H1 (cell line): ENCODE results near the gene FAM184B. TPM values are rescaled to one million over a fixed set of nuclear protein-coding genes. Genes with fewer than 3 reads are reported as not detected.

ENCODE experiments used
- CTCF ChIA-PET: fragments of 300-600 bp; sonication (Branson Sonifier 250); formaldehyde crosslinking; loops from one replicate; lab custom pipeline; 2021; ENCODE audit not compliant: partially characterized antibody; lab: Charles Lee
- POLR2A ChIA-PET: fragments of 300-600 bp; sonication (Branson Sonifier 250); formaldehyde crosslinking; loops from one replicate; lab custom pipeline; 2021; ENCODE audit warnings: inconsistent platforms; ENCODE audit not compliant: partially characterized antibody; lab: Charles Lee
- DNase-seq, 2 experiments: peaks; one replicate each; pipeline versions ENCODE4 v3.0.0 to v3.0.0-alpha.2; 2010 to 2022; ENCODE audit warnings: low spot score in 2 of 2, low read depth in 1 of 2, mixed read lengths in 1 of 2
- FAIRE-seq: peaks from 2 replicates; lab custom pipeline; 2011; peaks lifted over from hg19 to GRCh38; lab: Jason Lieb, UNC
- H2AFZ ChIP-seq: 2 replicates; pipeline ENCODE4 v1.8.1; 2012; ENCODE audit warnings: low read length, inconsistent platforms
- H2AK5ac ChIP-seq: 2 replicates; pipeline ENCODE4 v1.6.1; 2013; ENCODE audit warnings: low read depth, low read length
- H2BK120ac ChIP-seq: replicated peaks from 2 replicates; pipeline ENCODE3; 2013; ENCODE audit warnings: low read depth, low read length, inconsistent platforms
- H2BK12ac ChIP-seq: 2 replicates; pipeline ENCODE4 v1.6.1; 2013; ENCODE audit warnings: low read depth, low read length
- H2BK15ac ChIP-seq: 2 replicates; pipeline ENCODE4 v1.6.1; 2013; ENCODE audit warnings: low read length
- H2BK20ac ChIP-seq: 2 replicates; pipeline ENCODE4 v1.6.1; 2013; ENCODE audit warnings: low read length
- H2BK5ac ChIP-seq: 2 replicates; pipeline ENCODE4 v1.6.1; 2013; ENCODE audit warnings: low read depth, low read length
- H3K14ac ChIP-seq: 2 replicates; pipeline ENCODE4 v1.6.1; 2013; ENCODE audit warnings: inconsistent platforms; ENCODE audit not compliant: insufficient read length
- H3K18ac ChIP-seq: 2 replicates; pipeline ENCODE4 v1.6.1; 2013; ENCODE audit warnings: low read length; ENCODE audit errors: extremely low read depth
- H3K23ac ChIP-seq: 2 replicates; pipeline ENCODE4 v1.6.1; 2013; ENCODE audit warnings: inconsistent platforms; ENCODE audit not compliant: insufficient read length
- H3K23me2 ChIP-seq: 2 replicates; pipeline ENCODE4 v1.6.1; 2013; ENCODE audit warnings: low read depth, low read length
- H3K27ac ChIP-seq: 2 replicates; pipeline ENCODE4 v1.6.1; 2011; ENCODE audit warnings: low read depth, low read length, inconsistent platforms
- H3K27me3 ChIP-seq, 4 experiments: replicated peaks in 1 of 4; 1 replicate in 1 of 4; 2 replicates in 3 of 4; pipeline versions ENCODE4 v1.6.1 to v1.8.1; 2011 to 2013; ENCODE audit warnings: low read length in 3 of 4, mild to moderate bottlenecking in 3 of 4, inconsistent platforms in 2 of 4, mixed read lengths in 2 of 4, moderate library complexity in 1 of 4; ENCODE audit not compliant: control insufficient read depth in 3 of 4, insufficient read depth in 3 of 4; ENCODE audit errors: extremely low read depth in 1 of 4
- H3K36me3 ChIP-seq, 4 experiments: 2 replicates each; pipeline versions ENCODE4 v1.6.1 to v1.8.1; 2011 to 2013; ENCODE audit warnings: mild to moderate bottlenecking in 4 of 4, low read length in 3 of 4, moderate library complexity in 2 of 4, control low read depth in 1 of 4, inconsistent platforms in 1 of 4; ENCODE audit not compliant: insufficient read depth in 4 of 4, control insufficient read depth in 2 of 4
- H3K4ac ChIP-seq: replicated peaks from 2 replicates; pipeline ENCODE3; 2013; ENCODE audit warnings: low read length, low read depth, mixed read lengths, inconsistent platforms; ENCODE audit not compliant: insufficient read length
- H3K4me1 ChIP-seq, 4 experiments: replicated peaks in 1 of 4; 1 replicate in 1 of 4; 2 replicates in 3 of 4; pipeline versions ENCODE4 v1.6.1 to v1.8.1; 2011 to 2013; ENCODE audit warnings: low read length in 3 of 4, inconsistent platforms in 2 of 4, mixed read lengths in 1 of 4; ENCODE audit not compliant: insufficient read depth in 4 of 4, control insufficient read depth in 3 of 4
- H3K4me2 ChIP-seq, 2 experiments: 2 replicates each; pipeline versions ENCODE4 v1.6.1 to v1.8.1; 2011 to 2013; ENCODE audit warnings: low read depth in 2 of 2, low read length in 2 of 2, control low read depth in 1 of 2, inconsistent platforms in 1 of 2, mild to moderate bottlenecking in 1 of 2; ENCODE audit not compliant: insufficient read depth in 1 of 2
- H3K4me3 ChIP-seq, 4 experiments: fragments of 200-600, 300-600 bp in 1 of 4; sonication (generic), shearing (Covaris generic), sonication (Bioruptor Twin) in 1 of 4; 2 replicates each; pipeline versions ENCODE4 v1.5.1 to v1.8.1; 2011 to 2016; ENCODE audit warnings: low read length in 4 of 4, low read depth in 3 of 4, control low read depth in 2 of 4, inconsistent platforms in 2 of 4, mild to moderate bottlenecking in 2 of 4, mixed read lengths in 1 of 4, moderate library complexity in 1 of 4; ENCODE audit not compliant: insufficient read depth in 2 of 4; ENCODE audit errors: extremely low read depth in 1 of 4
- H3K56ac ChIP-seq: replicated peaks from 2 replicates; pipeline ENCODE3; 2013; ENCODE audit warnings: low read depth, mild to moderate bottlenecking, mixed read lengths, low read length, inconsistent platforms; ENCODE audit not compliant: insufficient read length
- H3K79me1 ChIP-seq: 2 replicates; pipeline ENCODE4 v1.6.1; 2013; ENCODE audit warnings: low read depth, low read length, control low read depth
- H3K79me2 ChIP-seq, 2 experiments: 2 replicates each; pipeline versions ENCODE4 v1.6.1 to v1.8.1; 2012 to 2013; ENCODE audit warnings: low read length in 2 of 2, mild to moderate bottlenecking in 2 of 2, inconsistent platforms in 1 of 2; ENCODE audit not compliant: insufficient read depth in 2 of 2, control insufficient read depth in 1 of 2
- H3K9ac ChIP-seq, 4 experiments: replicated peaks in 1 of 4; 1 replicate in 1 of 4; 2 replicates in 3 of 4; pipeline versions ENCODE4 v1.6.1 to v1.8.1; 2011 to 2013; ENCODE audit warnings: low read depth in 3 of 4, low read length in 3 of 4, control low read depth in 2 of 4, mild to moderate bottlenecking in 2 of 4, moderate library complexity in 2 of 4, inconsistent platforms in 1 of 4; ENCODE audit errors: extremely low read depth in 1 of 4
- H3K9me3 ChIP-seq, 2 experiments: 2 replicates each; pipeline versions ENCODE4 v1.6.1 to v1.8.1; 2012 to 2013; ENCODE audit warnings: mild to moderate bottlenecking in 2 of 2, moderate library complexity in 2 of 2, control low read depth in 1 of 2, inconsistent platforms in 1 of 2, low read depth in 1 of 2, low read length in 1 of 2, mixed read lengths in 1 of 2; ENCODE audit not compliant: insufficient read depth in 2 of 2
- H4K20me1 ChIP-seq, 2 experiments: replicated peaks in 1 of 2; 2 replicates each; pipeline versions ENCODE3 to v1.8.1; 2011 to 2013; ENCODE audit warnings: inconsistent platforms in 2 of 2, low read length in 2 of 2, mild to moderate bottlenecking in 1 of 2; ENCODE audit not compliant: insufficient read depth in 2 of 2, control insufficient read depth in 1 of 2
- H4K5ac ChIP-seq: 2 replicates; pipeline ENCODE4 v1.6.1; 2013; ENCODE audit warnings: low read length, low read depth, mixed read lengths, inconsistent platforms; ENCODE audit not compliant: insufficient read length
- H4K8ac ChIP-seq: 2 replicates; pipeline ENCODE4 v1.8.0; 2013; ENCODE audit warnings: mild to moderate bottlenecking, moderate library complexity, low read length, inconsistent platforms; ENCODE audit not compliant: insufficient read depth; ENCODE audit errors: extremely low read depth
- H4K91ac ChIP-seq: replicated peaks from 2 replicates; pipeline ENCODE3; 2013; ENCODE audit warnings: low read length, mixed read lengths, inconsistent platforms; ENCODE audit not compliant: insufficient read length
- ASH2L ChIP-seq: fragments of 200-600, 300-600 bp; sonication (generic); IDR thresholded peaks from one replicate; pipeline ENCODE4 v1.7.1; 2017; ENCODE audit warnings: low read length
- BACH1 ChIP-seq: IDR thresholded peaks from 2 replicates; pipeline ENCODE4 v1.6.1; 2012; ENCODE audit warnings: low read length, improper control_type of control experiment
- BCL11A ChIP-seq, 2 experiments: IDR thresholded peaks; one replicate each; pipeline ENCODE4 v1.6.1; 2011; ENCODE audit warnings: low read depth in 2 of 2, low read length in 2 of 2, mild to moderate bottlenecking in 2 of 2
- CHD2 ChIP-seq: IDR thresholded peaks from 2 replicates; pipeline ENCODE4 v1.6.1; 2012; ENCODE audit warnings: low read length, improper control_type of control experiment
- GABPA ChIP-seq: IDR thresholded peaks from 2 replicates; pipeline ENCODE4 v1.6.1; 2011; ENCODE audit warnings: mild to moderate bottlenecking, low read length, moderate library complexity, borderline replicate concordance; ENCODE audit not compliant: insufficient read depth
- GTF2F1 ChIP-seq: IDR thresholded peaks from 2 replicates; pipeline ENCODE4 v1.6.1; 2012; ENCODE audit warnings: low read depth, low read length, improper control_type of control experiment, borderline replicate concordance
- HDAC6 ChIP-seq: IDR thresholded peaks from one replicate; pipeline ENCODE4 v1.7.1; 2012; ENCODE audit warnings: low read depth, mild to moderate bottlenecking, inconsistent platforms, low read length, moderate library complexity
- NRF1 ChIP-seq: IDR thresholded peaks from 2 replicates; pipeline ENCODE4 v1.6.1; 2011; ENCODE audit warnings: mild to moderate bottlenecking, low read depth, low read length, improper control_type of control experiment
- PHF8 ChIP-seq: fragments of 200-600 bp; sonication (generic); conservative IDR thresholded peaks from 2 replicates; pipeline ENCODE4 v1.7.1; 2012; ENCODE audit warnings: low read depth, mild to moderate bottlenecking, inconsistent platforms, low read length, moderate library complexity
- POLR2A ChIP-seq, 2 experiments: IDR thresholded peaks; 1 replicate in 1 of 2; 2 replicates in 1 of 2; pipeline ENCODE4 v1.6.1; 2011; ENCODE audit warnings: low read depth in 2 of 2, low read length in 2 of 2, mild to moderate bottlenecking in 2 of 2; ENCODE audit errors: control extremely low read depth in 1 of 2
- RBBP5 ChIP-seq: IDR thresholded peaks from 2 replicates; pipeline ENCODE4 v1.7.1; 2012; ENCODE audit warnings: low read depth, mild to moderate bottlenecking, inconsistent platforms, low read length, moderate library complexity, borderline replicate concordance
- ZNF274 ChIP-seq: IDR thresholded peaks from 2 replicates; pipeline ENCODE4 v1.7.0; 2012; ENCODE audit warnings: low read length, borderline replicate concordance; ENCODE audit errors: extremely low read depth
- WGBS, 2 experiments: shearing (Covaris generic) in 1 of 2; methylation state at CpG; one replicate each; pipeline versions ENCODE4 v1.1.6 to v1.1.7; 2013 to 2015; ENCODE audit warnings: low lambda C conversion rate in 2 of 2, mixed read lengths in 2 of 2, inconsistent platforms in 1 of 2, low coverage in 1 of 2, missing lambda C conversion rate in 1 of 2; ENCODE audit not compliant: insufficient replicate concordance in 2 of 2, insufficient coverage in 1 of 2, insufficient read length in 1 of 2; ENCODE audit errors: extremely low coverage in 1 of 2, missing lambda C conversion rate in 1 of 2; 5-methylcytosine and 5-hydroxymethylcytosine counted together
- polyA plus RNA-seq, 7 experiments: library from polyadenylated mRNA; depleted of rRNA in 3 of 7; stranded (reverse) in 5 of 7; unstranded in 2 of 7; fragments of >200 nt in 5 of 7; fragments of 200-250 nt in 2 of 7; gene quantifications; 1 replicate in 5 of 7; 2 replicates in 1 of 7; 4 replicates in 1 of 7; pipeline versions ENCODE4 v1.2.1 to v1.2.3, GENCODE V29; 2011 to 2013; ENCODE audit warnings: missing spikeins in 2 of 7, mixed read lengths in 2 of 7
- total RNA-seq: library from RNA; stranded (reverse); fragmentation: NEBNext Ultra II Directional; extraction: Animal tissue kit (Norgen Biotek cat#: 25700); gene quantifications from 2 replicates; pipeline ENCODE4 v1.2.1, GENCODE V29; 2021
- TF ChIP-seq, protein P1 (sequence below): IDR thresholded peaks from 2 replicates; pipeline ENCODE4 v1.6.1; 2011; ENCODE audit warnings: low read length, improper control_type of control experiment

FAM184B gene
- total and polyA plus RNA-seq, 2 of the 8 experiments (the other 6 are each of a cell fraction or from before 2014, with no cell fraction given), result 0.05 to 0.39 TPM

GRCh38 chr4:17665852-17666251 lies 115.6 kb downstream of the FAM184B start:
- TF ChIP-seq ZNF274, result no peak
- no peak for TF ChIP-seq CHD2
- no peak for TF ChIP-seq GTF2F1
- no peak for TF ChIP-seq BACH1
- no peak for TF ChIP-seq RBBP5
- TF ChIP-seq HDAC6, result no peak
- TF ChIP-seq ASH2L, result no peak
- no peak for TF ChIP-seq PHF8
- no peak for TF ChIP-seq NRF1
- TF ChIP-seq, protein P1, sequence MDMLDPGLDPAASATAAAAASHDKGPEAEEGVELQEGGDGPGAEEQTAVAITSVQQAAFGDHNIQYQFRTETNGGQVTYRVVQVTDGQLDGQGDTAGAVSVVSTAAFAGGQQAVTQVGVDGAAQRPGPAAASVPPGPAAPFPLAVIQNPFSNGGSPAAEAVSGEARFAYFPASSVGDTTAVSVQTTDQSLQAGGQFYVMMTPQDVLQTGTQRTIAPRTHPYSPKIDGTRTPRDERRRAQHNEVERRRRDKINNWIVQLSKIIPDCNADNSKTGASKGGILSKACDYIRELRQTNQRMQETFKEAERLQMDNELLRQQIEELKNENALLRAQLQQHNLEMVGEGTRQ, result no peak
- no peak for TF ChIP-seq GABPA
- TF ChIP-seq POLR2A (IDR thresholded peaks at IDR 0.05; ENCODE audit: control extremely low read depth in 1 of 2, low read depth in 2 of 2, low read length in 2 of 2), result no peak
- TF ChIP-seq BCL11A (IDR thresholded peaks at IDR 0.05; ENCODE audit: low read depth in 2 of 2, low read length in 2 of 2), result no peak
- POLR2A ChIA-PET, result no interaction called here
- Histone ChIP-seq H3K23ac (no peak overlapping the region), H3K4me3 (no peak overlapping the region), H3K56ac (no peak overlapping the region), H2AK5ac (no peak overlapping the region), H3K36me3 (no peaks in the 10 kb centered on the region), H4K91ac (no peak overlapping the region), H2BK15ac (no peak overlapping the region), H4K8ac (no peak overlapping the region), H2BK20ac (no peak overlapping the region), H3K27me3 (no peaks in the 10 kb centered on the region), H2BK5ac (no peak overlapping the region), H3K18ac (no peak overlapping the region), H3K4ac (no peak overlapping the region), H2BK12ac (no peak overlapping the region), H3K9me3 (0 out of 4 replicates have a peak, but pooled peaks cover 0 to 2% of the 10 kb centered on the region in 2 experiments), H3K4me1 (no peaks in the 10 kb centered on the region), H2BK120ac (no peak overlapping the region), H3K14ac (no peak overlapping the region), H3K79me2 (no peaks in the 10 kb centered on the region), H4K5ac (no peak overlapping the region), H3K4me2 (no peak overlapping the region), H3K27ac (no peak overlapping the region), H3K9ac (no peak overlapping the region), H4K20me1 (no peaks in the 10 kb centered on the region), H3K79me1 (no peaks in the 10 kb centered on the region), H2AFZ (no peak overlapping the region), H3K23me2 (no peaks in the 10 kb centered on the region)
- DNase-seq (no peak), FAIRE-seq (no peak)
- CTCF ChIA-PET, result interaction anchor here (0.7 kb wide), 1 partner anchor 8 kb away, joined by 4 read pairs; no protein-coding TSS in a partner anchor
- WGBS, 2 experiments, result 67% methylated on average over 3 of the region's 3 CpGs; no CpG with 5 or more reads in 1 of the 2 experiments
